Ramos (cell line): ENCODE measurements around the gene IGSF21.

Experiments used
- in situ Hi-C: fragments of 300-500 bp; cut with MboI; formaldehyde crosslinking; loops from one replicate; pipeline ENCODE4 v1.14.3; 2022; ENCODE audit warnings: low sequenced_read_pairs; ENCODE audit not compliant: unreplicated experiment

Gene IGSF21

DNA sequence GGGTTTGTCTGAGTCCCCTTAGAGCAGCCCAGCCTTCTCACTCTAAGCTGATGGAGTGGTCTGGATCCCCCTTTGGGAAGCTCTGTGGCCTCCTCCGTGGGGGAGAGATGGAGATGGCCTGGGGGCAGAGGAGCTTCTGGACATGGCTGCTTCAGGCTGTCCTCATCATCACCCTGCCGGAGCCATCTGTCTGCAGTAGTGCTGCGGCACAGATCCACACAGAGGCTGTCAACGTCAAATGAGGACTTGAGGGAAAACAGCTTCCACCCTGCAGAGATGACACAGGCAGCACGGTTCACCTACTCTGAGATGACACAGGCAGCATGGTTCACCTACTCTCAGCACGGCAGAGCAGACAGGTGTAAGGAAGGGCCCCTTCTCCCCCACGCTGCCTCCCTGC lies 134.3 kb downstream of the IGSF21 start:
- in situ Hi-C loops, result no loop called here

DNA sequence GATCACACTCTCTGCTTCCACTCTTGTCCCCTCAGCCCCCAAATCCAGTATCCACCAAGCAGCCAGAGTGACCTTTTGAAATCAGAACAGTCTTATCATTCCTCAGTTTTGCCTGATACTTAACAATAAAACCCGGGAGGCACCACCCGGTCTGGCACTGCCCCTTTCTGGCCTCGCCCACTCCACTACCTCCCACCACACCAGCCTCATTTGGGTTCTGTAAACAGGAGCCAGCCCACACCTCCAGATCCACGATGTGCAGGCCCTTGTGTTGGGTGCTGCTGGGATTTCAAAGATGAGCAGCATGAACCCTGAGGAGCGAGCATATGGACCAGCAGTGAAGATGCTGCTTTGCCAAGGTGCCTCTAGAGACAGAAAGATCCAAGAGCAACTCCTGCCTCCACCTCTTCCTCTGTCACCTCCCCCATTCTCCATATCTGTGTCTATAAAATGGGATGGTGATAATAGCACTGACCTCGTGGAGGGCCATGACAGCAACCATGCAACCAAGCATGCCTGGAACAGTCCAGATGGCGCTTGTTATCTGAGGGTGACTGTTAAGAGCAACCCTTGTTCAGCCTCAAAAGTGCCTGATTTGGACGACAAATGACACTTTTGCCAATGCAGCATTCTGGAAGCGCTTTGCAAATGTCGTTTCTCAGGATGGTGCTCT lies 136.0 kb downstream of the IGSF21 start:
- in situ Hi-C loops, result no loop called here

DNA sequence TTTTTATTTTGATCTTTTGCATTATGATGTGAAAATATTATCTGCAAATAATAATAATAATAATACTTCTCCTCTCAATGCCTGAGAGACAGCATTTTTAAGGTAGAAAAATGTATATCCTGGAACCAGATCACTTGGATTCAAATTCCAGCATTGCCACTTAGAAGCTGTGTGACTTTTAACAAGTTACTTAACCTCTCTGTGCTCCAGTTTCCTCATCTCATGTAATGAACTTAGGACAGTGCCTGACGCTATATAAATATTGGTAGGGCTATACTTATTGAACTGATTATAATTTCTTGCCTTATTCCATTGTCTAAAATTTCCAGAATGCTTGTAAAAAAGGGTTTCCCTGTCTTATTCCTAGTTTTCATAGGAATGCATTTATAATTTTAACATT lies 137.2 kb downstream of the IGSF21 start:
- in situ Hi-C loops, result no loop called here

DNA sequence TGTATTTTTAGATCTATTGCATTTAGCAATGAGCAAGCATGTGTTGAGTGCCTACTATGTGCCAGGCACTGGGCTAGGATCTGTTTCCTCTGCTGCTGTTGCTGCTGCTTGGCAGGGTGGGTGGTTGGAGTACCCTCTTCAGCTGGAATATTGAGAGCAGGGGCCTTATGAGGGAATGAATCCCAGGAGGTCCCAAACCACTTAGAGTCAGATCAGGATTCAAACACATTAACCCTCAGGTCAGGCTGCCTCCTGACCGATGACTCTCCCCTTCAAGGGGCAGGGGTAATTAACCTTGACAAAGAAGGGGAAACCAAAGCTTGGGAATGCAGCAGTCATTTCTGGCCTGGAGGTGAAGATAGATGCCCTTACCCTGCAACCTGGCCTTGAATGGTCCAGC lies 138.0 kb downstream of the IGSF21 start:
- in situ Hi-C loops, result no loop called here

DNA sequence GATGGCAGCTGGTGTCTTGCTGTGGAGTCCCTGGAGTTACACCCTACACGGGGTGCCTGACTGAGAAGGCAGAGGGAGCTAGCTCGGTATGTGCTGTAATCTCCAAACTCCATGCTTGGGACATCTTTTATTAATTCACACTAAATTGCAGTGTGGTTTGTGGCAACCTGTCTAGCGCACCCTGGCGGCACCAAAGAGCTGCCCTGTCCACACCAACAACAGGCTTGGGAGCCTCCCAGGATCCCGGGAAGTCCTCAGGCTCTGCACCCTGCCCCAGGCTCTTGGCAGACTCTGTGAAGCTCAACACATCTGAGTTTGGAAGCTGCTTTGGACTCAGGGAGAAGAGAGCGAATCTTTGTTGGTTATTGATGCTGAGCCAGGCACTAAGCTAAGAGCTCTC lies 138.9 kb downstream of the IGSF21 start:
- in situ Hi-C loops, result no loop called here

DNA sequence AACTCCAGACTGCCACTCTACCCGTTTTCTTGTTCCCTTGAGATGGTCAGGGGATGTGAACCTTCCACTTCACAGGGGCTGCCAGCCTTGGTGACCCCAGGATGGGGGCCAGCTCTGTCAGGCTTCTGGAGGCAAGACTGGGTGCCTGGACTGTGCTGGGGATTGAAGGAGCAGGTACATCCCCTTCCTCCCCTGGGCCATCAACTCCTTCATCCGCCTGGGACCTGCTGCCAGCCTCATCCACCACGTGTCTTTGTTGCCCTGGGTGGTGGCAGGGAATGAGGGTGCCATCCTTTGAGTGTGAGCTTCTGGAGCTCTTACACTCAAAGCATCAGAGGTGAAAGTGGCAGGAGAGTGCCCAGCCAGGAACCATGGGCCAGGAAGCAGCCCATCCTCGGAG lies 139.6 kb downstream of the IGSF21 start:
- in situ Hi-C loops, result no loop called here

DNA sequence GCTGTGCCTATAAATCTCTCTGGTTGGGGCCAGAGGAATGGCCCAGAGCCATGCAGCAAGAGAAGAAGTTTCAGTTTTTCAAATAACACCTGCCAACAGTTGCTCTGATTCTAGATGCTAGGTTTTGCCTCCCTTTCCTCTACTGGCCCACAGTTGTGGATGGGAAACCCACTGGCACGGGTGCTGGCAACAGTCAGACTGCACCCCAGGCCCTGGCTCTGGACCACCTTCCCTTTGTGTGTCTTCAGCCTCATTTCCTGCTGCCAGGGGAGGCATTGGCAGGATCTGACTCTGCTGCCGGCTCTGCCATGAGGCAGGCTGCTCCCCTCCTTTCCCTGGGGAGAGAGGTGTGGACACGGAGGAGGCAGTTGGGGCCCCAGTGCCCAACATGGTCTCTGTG lies 142.0 kb downstream of the IGSF21 start:
- in situ Hi-C loops, result no loop called here

DNA sequence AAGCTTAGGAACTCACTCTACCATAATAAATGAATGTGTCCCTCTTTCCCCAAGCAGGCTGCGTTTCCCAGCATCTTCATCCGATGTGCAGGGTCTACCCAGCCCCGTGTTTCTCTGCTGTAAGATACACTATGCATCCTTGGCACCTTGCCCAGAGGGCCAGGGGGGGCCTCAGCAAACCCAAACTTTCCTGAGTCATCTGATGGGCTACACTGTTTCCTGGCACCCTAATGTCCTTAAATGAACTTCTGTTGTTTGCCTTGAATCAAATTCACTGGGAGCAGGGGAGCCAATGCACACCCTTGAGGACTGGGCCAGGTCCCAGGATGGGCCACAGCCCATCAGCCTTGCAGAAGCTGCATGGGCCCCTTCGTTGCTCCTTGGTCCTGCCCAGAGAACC lies 145.5 kb downstream of the IGSF21 start:
- in situ Hi-C loops, result no loop called here

DNA sequence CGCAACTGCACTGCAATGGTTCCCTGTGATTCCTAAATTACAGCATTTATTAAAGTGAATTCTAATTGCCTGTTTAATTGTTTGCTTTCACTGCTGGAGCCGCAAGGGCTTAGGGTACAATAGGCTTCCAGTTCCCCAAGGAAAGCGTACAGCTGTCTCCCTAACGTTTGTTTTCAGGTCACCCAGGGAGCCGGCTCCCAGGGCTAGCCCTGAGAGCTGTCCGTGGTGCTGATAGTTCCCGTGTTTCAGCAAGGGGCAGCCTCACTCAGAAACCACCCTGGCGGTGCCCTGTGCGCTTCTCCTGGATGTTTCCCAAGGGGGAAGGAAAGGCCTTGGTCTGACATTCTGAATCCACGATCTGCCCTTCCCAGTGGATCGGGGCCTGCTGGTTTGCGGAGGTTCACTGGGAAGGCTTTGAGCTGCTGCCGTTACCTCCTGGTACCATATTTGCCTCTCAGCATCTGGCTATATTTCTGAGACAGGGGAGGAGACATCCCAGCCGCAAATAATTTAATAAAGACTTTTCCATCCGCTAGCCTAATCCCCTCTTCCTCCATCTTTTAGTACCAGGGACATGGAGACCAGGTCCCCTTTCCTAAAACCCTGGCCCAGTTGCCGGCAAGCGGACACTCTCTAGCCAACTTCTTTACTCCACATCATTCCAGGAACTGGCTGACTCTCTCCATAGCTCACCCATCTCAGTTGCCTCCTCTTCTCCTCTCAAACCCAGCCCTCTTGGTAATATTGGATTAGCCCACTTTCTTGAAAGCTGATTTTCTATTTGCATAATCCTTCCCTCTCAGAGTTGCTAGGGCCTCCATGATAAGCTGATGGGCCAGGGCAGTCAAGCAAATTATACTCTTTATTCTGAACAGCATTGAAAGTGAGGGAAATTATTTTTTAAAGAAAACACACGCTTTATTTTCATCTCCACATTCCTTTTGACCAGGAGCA lies 149.0 kb downstream of the IGSF21 start:
- in situ Hi-C loops, result no loop called here

DNA sequence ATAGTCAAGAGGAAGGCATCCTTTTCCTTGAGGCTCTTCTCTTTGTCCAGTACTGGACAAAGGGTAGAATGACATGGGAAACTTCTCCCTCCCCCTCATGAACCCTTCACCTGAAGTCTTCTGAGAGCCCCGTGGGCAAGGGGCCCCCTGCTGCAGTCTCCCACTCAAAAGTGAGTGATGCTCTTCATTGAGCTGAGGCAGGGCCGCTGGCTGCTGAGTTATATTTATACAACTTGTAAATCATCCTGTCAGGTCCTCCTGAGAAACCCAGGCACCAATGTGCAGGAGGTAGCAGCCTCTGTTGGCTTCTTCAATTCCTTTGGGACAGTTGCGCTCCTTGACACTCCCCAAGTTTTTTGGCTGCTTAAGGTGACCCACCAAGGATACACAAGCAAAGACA lies 150.2 kb downstream of the IGSF21 start:
- in situ Hi-C loops, result no loop called here

DNA sequence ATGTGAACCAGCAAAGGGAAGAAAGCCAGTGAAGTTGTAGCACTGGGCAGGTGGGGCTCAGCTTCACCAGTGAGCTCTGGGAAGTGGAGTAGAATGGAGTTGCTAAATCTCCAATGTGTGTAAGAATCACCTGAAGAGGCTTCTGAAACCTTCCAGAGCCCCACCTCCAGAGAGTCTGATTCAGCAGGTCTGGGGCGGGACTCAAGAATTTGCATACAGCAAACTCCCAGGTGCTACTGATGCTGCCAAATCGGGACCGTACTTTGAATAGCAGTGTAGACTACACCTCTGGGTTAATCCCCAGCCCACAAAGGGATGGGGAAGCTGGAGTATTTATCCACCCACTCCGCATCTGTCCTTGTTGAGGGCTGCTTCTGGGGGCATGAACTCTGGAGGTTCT lies 154.3 kb downstream of the IGSF21 start:
- in situ Hi-C loops, result no loop called here

DNA sequence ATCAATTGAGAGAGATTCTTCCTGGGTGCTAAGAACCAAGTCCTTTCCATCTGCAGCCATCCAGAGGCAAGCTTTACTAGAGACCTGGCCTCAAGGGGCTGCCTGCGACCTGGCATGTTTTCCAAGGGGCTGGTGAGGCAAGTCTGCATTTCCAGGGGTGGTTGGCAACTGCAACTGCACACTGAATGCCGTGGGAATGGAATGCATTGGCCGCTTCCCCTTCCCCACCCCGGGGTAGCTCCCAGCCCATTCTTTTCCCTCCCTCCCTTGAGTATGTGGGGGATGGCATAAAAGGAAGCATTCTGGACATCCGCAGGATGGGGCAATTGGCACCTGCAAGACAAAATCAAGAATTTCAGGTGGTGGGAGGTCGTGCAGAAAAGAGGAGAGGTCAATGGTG lies 155.1 kb downstream of the IGSF21 start:
- in situ Hi-C loops, result no loop called here

DNA sequence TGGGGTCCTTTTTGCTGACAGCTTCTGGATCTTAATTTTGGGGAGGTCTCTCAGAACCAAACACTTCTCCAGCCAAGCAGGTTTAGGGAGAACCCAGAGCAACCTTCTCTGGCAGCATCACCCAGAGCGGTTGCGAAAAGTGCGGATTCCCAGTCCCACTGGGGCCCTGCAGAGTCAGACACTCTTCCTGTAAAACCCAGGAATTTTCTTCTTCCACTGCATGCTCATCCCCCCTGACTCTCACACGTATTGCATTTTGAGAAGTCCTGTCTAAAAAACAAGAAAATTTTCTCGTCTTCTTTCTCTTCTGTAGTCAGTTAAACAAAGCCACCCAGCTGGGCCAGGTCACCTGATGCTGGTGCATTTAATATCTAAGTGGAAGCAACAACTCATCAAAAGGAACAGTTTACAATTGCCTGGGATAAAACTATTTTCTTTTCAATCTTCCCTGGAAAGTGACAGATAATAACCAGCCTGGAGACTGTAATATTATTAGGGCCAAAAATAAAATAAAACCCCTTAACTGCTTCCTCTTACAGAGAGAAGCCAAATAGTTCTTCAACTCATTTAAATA lies 156.0 kb downstream of the IGSF21 start:
- in situ Hi-C loops, result no loop called here

DNA sequence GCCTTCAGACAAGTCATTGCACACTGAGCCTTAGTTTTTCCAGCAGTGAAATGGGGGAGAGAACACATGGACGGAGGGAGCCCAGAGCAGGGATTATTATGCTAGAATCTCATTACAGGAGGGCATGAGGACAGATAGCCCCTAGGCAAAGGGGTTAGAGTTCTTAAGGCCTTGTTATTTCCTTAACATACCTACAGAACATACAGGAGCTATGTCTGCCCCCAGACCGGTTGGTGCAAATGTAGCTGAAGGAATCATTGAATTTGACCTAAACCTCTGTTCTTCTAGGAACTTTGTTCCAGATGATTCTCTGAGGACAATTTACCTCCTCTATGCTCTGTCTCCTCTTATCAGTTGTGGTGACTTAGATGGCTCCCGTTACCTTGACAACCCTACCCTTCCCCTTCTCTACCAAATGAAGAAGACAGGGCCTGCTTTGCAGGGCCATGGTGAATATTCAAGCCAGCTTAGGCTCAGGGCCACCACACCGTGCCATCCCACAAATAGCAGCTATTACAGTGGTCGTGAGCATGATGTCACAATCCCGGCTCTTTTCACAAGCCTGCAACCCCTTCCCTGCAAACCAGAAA lies 156.9 kb downstream of the IGSF21 start:
- in situ Hi-C loops, result no loop called here

DNA sequence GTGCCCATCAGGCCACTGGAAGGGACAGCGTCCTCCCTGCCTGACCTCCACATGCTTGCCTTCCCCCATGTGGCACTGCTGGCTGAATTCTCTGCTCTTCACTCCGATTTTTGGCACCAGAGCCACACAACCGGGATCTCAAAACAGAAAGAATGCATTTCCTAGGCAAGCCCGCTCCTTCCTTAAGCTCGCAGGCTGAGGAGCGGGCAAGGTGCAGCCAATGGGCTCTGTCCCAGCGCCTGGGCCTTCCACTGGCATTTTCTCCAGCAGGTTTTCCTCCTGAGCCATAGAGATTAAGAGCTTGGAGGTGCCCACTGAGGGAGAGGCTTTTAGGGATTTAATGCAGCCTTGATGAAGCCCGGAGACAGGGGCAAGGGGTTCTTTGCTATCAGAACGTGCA lies 158.0 kb downstream of the IGSF21 start:
- in situ Hi-C loops, result no loop called here

DNA sequence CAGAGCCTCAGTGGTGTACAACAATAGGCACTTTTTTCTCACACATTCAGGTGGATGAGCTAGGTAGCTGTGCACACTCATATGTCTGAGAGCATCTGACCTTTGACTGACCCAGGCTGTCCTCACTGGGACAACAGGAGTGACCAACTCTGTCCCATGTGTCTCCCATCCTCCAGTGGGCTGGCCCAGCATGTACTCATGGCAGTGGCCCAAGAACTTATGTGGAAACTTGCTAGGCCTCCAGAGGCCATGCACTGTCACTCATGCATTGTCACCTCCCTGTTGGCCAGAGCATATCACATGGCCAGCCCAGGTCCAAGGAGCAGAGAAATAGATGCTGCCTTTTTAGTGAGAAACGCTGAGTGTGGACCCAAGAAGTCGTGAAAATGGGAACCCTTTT lies 158.8 kb downstream of the IGSF21 start:
- in situ Hi-C loops, result no loop called here

DNA sequence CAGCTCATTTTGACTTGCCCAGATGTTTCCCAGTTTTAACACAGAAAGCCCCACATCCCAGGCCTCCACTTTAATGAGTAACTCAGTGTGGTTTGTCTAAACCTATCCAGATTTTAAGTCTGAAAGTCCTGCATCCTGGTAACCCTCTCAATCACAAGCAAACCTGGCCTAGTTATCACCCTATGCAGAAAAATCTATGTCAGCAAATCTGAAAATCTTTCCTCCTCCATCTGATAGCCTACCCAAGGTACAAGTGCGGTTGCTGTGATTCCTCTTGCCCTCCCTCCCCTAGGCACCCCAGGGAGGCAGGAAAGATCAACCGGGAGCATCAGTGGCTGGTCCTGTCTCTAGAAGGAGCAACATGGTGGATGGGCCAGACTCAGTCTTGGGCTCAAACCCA lies 163.7 kb downstream of the IGSF21 start:
- in situ Hi-C loops, result no loop called here

DNA sequence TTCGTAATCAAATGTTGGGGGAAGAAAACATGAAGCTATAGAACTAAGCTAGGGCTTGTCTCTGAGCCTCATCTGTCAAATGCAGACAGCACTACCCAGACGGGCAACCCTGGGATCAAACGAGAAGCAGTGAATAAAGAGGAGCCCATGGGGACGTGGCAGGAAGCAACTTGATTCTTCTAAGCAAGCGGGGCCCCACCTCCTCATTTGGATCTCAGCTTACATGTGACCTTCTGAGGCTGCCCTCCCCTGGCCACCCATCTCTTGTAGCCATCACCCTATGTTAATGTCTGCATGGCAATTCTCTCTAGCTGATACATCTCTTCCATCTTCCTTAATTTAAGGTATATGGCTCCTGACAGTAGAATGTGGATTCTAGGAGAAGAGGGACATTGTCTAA lies 171.3 kb downstream of the IGSF21 start:
- in situ Hi-C loops, result no loop called here

DNA sequence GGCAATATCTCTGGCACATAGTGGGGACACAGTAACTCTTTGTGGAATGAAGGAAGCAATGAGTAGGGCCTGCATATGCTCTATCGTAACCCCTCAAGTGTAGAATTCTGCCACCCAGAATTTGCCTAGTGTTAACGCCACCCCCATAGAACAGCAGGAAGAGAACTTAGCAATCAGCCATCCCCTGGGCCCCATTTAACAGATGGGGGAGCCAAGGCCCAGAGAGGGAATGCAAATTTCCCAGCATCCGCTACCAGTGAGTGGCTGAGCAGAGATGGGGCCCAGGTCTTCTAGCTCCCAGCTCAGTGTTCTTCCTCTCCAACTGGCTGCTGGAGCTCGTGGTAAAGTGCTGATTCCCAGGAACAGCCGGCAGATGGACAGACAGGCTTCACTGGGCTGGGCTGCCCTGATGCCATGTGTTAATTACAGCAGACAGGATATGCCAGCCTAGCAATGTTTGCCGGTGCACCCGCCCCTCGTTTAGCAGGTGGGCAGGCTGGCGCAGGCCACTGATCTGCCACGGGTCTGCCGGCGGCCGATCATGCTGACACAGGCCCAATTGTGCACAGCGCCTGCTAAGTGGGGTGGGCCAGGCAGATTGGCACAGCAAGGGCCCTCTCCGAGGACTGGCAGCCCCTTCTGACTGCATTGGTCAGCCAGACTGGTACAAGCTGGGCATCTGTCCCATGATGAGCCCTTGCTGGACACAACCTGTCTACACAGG lies 171.9 kb downstream of the IGSF21 start:
- in situ Hi-C loops, result no loop called here

DNA sequence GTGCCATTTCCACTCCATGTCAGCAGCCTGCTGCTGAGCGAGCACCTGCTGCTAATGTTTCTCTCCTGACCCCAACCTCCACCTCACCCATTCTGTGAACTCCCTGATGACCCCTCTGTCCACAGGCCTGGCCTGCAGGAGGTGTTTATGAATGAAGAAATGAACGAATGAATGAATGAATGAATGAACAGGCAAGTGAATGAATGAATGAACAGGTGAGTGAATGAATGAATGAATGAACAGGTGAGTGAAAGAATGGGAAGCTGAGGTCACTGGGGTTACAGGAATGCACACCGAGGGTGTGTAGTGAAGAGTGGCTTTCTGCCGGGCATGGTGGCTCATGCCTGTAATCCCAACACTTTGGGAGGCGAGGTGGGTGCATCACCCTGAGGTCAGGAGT lies 173.4 kb downstream of the IGSF21 start:
- in situ Hi-C loops, result no loop called here
